ENCODE results near the gene SLC41A3. TPM values are rescaled to one million over a fixed set of nuclear protein-coding genes. Genes with fewer than 3 reads are reported as not detected.
"Not testable (repeated sequence)": the region's sequence is repeated elsewhere in the genome, so short reads cannot be mapped to it uniquely, and the experiment has no call there.

The SLC41A3 gene
- total RNA-seq, 1 experiment from 2014 or later: 42.9 TPM

DNA sequence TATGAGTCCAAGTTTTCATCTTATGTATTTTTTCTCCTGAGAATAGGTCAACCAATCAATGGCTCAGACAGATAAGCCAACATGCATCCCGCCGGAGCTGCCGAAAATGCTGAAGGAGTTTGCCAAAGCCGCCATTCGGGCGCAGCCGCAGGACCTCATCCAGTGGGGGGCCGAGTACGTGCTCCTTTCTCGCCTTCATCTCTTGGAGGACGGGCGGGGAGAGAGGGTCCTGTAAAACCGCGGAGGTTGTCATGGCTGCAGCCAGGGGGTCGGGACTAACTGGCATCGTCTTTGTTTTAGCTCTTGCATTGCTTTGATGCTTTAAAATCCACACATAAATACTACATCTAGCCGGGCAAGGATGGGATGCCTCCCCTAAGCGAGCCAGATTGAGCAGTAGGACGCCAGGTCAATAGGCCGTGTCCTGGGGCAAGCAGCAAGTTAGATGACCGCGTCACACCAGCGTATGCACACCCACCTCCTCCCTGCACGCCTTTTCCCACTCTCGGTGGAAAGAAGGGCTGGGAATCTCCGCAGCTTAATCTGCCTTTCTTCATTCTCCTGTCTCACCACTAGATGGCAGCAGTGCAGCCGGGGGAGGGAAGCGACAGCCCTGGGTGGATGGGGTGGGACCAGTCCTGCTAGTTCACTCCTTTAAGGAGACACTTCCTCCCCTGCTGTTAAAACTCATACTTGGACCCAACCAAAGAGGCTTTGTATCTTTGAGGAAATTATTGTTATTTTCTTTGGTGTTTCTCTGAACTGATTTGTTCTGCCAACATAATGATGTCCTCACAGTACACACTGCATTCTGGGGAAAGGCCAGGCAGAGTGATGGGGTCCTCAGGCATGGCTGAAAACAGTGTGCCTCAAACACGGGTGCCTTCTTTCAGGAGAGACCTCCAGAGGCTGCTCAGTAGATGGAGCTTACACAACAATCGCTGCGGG is 111.7 kb downstream of the SLC41A3 start:
- in situ Hi-C loops (cut with HindIII; ENCODE audit: low sequenced_read_pairs): not testable (repeated sequence)
- DNase-seq (ENCODE audit: low spot score): peak; percentile 76

DNA sequence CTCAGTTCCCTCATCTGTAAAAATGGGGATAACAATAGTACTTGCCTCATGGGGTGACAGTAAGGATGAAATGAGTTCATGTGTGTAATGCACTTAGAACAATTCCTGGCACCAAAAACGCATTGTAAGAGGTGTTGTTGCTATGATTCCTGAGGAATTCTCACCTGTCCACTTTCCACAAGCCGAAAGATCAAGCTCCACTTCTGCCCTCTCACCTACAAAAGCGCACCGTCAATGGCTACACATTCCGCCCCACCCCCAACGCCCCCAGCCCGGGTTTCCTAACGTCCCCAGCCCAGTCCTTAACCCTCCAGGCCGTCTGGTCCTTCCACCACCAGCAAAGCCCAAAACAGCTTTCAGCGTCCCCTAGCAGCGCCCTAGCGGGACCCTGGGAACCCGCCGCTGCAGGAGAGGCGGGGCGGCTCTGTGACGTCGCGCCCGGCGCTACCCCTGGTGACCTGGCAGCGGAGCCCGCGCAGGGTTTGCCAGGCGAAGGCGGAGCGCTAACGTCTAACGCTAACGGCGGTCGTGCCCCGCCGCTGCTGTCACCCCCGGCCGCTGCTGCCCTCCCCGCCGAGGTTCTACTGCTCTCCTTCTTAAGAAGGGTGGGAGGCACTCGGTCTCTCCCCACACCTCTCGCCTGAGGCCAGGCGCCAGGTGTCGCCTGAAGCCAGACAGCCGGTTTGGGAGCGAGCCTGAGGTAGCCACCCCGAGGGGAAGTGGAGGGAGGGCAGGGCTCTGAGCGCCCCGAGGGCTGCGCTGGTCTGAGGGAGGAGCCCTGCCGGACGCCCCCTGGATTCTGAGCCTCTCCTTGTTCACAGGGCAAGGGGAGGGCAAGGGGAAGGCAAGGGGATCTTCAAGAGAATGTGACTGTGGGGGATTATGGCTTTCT is 115.0 kb downstream of the SLC41A3 start, which contains the start of gene ROPN1B:
ROPN1B (plus strand) TSS at position 478 of the 892 bp plus-strand sequence. CDS start 2,877 bp downstream, outside the sequence.
- in situ Hi-C loops (cut with HindIII; ENCODE audit: low sequenced_read_pairs); DNase-seq (ENCODE audit: low spot score): not testable (repeated sequence)

DNA sequence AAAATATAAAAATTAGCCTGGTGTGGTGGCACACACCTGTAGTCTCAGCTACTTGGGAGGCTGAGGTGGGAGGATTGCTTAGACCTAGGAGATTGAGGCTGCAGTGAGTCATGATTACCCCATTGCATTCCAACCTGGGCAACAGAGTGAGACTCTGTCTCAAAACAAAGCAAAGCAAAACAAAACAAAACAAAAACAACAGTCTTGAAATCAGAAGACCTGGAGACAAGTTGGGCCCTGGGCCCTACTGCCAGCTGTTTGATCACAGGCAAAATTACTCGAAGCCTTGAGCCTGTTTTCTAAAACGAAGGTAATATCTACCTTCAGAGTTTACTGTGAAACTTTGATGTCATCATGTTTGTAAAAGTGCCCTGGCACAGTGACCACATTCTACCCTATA is 115.8 kb downstream of the SLC41A3 start:
- in situ Hi-C loops (cut with HindIII; ENCODE audit: low sequenced_read_pairs); DNase-seq (ENCODE audit: low spot score): not testable (repeated sequence)

DNA sequence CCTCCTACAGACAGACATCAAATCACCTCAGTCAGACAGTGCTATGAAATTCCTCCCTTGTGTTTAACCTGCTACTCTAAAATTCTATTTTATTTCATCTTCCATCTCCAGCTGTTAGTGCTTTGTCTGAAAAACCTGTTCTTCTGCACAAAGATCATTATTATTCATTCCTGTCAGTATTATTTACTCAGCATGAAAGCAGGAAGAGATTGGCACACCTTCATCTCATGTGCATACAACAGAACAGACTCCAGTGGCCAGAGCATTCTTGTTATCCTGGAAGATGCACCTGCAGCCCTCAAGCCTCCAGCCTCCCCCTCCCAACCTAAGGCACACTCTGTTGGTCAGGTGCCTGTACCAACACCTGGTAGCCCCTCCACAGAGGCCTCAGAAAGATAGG is 116.8 kb downstream of the SLC41A3 start:
- DNase-seq (ENCODE audit: low spot score): no peak
- in situ Hi-C loops (cut with HindIII; ENCODE audit: low sequenced_read_pairs): no loop called here

DNA sequence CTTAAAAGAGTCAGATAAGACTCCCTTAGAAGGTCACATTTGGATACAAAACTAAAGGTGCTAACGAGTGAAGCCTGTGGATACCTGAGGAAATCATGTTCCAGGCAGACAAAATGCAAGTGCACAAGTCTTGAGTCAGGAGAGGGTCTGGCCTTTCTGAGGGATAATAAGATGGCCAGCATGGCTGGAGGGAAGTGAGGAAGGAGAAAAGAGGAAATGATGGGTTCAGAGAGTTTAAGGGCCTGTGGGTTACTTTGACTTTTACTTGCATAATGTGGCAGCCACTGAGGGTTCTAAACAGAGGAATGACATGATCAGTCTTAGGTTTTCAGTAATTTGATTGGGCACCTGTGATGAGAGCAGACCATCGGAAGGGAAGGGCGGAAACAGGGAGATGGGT is 118.4 kb downstream of the SLC41A3 start:
- in situ Hi-C loops (cut with HindIII; ENCODE audit: low sequenced_read_pairs): no loop called here
- no peak for DNase-seq (ENCODE audit: low spot score)

DNA sequence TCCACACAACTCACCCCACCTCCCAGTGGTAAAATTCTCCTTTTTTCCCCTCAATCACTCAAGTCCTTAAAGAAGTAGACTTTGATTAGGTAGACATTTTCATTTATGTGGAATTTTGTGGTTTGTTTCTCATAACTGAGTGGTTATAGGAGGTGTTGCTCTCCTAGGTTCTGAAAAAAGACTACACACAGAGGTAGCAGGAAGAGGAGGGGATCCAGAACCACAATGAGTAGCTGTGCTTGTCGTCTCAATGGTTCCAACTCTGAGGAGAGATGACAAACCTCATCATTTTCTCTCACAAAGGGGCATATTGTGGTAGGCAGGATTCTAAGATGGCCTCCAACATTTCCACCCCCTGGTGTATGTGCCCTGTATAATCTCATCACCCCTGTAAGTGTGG is 120.1 kb downstream of the SLC41A3 start:
- in situ Hi-C loops (cut with HindIII; ENCODE audit: low sequenced_read_pairs); DNase-seq (ENCODE audit: low spot score): not testable (repeated sequence)

DNA sequence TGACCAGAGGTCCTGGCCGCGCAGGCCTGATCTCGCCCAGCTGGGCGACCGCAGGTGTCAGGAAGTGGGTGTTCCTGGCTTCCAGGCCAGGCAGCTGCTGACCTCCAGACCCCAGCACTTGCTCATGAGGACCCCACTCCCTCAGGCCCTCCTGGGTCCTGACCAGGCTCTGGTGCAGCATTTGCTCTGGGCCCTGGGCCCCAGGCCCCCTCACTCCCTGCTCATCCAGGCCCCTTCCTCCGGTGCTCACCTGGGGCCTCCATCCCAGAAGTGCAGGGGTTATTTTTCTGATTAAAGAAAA is 122.7 kb downstream of the SLC41A3 start:
- no peak for DNase-seq (ENCODE audit: low spot score)
- in situ Hi-C loops (cut with HindIII; ENCODE audit: low sequenced_read_pairs): no loop called here

DNA sequence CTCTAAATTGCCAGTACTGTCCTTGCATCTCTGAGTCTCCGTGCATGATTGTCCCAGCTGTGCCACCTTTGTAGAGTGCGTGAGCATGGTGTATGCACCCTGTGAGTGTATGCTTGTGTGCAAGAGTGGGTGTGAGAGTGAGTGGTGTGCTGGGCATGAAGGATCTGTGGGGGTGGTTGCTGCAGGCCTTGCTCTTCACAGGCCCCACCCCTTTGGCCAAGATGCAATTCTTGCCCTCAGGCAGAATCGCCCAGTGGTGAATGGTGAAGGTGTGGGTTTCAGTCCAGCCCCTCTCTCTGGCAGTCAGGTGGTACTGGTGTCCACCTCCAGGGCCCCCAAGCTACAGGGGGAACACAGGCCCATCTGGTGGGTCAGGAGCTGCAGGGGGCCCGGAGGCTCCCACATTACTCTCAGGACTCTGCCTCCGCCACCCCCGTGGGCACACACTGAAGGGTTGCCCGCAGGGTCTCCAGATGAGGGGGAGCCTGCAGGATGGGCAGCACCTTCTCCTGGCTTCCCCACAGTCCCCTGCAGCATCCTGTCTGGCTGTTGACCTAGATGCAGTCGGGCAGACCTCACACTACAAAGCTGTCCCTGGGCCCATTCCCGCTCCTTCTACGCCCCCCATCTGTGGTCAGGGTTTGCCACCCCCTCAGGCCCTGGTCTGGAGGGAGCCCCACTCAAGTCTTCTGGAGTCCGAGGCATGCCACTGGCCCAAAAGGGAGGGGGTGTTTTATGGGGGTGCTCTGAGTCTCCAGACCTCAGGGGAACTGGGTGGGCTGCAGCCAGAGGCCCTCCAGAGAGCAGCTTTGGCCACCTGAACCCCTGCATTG is 123.3 kb downstream of the SLC41A3 start:
- in situ Hi-C loops (cut with HindIII; ENCODE audit: low sequenced_read_pairs): no loop called here
- no peak for DNase-seq (ENCODE audit: low spot score)

DNA sequence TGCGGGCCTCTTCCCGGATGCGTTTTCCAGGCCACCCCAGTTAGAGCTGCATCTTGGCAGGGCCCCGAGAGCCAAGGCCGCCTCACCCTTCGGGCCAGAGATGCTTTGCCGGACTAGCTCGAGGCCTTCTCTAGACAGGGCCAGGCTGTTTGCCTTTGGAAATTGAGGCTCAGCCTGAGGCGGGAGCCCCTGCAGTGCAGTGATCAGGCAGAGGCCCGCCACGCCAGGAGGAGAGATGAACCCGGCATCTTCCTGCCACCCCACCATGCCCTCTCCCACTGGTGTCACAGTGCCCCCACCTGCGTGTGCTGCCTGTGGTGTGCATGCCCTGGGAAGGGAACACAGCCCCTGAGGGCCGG is 123.9 kb downstream of the SLC41A3 start:
- in situ Hi-C loops (cut with HindIII; ENCODE audit: low sequenced_read_pairs): no loop called here

DNA sequence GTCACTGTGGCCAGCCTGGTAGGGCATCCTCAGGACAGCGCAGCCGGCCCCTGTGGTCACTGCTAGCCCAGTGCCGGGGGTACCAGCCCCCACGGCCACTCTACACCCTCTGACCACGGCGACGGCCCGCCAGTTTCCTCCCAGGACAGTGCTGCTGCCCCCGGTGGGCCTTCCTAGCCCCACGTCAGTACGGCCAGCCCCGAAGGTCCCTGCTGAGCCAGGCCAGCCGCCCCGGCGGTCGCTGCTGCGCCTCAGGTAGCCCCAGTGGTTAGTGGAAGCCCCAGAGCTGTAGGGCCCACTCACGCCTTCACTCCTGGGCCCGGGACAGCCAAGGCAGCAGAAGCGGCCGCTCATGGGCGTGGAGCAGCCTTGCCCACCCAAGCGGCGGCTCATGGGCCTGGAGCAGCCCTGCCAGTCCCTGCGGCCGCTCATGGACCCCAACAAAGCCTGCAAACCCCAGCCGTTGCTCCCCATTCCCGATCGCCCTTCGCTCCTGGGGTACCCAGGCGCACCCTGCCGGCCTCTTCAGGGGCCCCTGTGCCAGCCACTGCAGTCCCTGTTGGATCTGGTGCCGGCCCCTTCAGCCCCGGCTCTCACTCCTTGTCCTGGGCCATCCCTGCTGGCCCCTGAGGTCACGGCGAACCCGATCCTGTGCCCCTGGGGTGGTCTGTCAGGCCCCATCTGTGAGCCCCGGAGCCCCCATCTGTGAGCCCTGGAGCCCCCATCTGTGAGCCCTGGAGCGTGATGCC is 124.4 kb downstream of the SLC41A3 start:
- in situ Hi-C loops (cut with HindIII; ENCODE audit: low sequenced_read_pairs): no loop called here
- no peak for DNase-seq (ENCODE audit: low spot score)

More for the DNA sequence above, 123.9 kb downstream of the SLC41A3 start:
- DNase-seq (ENCODE audit: low spot score): no peak

DNA sequence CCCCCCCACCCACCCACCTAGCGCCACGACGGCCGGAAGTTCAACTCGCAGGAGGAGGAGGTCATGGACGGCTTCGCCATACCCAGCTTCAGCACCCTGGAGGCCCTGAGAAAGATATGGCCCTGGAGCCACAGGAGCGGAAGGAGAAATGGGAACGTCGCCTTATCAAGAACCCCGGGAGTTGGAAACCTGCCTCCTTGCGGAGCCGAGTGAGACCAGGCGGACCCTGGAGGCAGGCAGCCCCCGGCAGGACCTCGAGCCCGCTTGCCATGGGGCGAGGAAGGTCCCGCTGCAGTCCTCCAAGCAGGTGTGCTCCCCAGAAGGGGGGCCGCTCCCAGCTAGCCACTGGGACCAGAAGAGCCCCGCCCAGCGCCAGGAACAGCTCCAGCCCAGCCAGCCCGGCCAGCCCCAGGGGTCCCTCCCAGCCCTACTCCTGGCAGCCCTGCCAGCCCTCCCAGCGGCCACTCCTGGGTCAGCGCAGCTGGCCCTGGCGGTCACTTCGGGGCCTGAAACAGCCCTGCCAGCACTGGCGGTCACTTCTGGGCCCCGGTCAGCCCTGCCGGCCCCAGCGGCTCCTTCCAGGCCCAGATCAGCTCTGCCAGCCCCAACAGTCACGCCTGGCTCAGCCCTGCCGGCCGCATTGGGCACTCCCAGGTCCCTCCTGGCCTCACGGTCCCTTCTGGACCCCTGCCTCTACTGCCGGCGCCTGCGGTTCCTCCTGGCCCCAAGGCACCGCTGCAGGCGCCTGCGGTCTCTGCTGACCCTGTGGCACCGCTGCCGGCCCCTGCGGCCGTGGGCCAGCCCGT is 125.2 kb downstream of the SLC41A3 start:
- in situ Hi-C loops (cut with HindIII; ENCODE audit: low sequenced_read_pairs): no loop called here
- DNase-seq (ENCODE audit: low spot score): no peak

DNA sequence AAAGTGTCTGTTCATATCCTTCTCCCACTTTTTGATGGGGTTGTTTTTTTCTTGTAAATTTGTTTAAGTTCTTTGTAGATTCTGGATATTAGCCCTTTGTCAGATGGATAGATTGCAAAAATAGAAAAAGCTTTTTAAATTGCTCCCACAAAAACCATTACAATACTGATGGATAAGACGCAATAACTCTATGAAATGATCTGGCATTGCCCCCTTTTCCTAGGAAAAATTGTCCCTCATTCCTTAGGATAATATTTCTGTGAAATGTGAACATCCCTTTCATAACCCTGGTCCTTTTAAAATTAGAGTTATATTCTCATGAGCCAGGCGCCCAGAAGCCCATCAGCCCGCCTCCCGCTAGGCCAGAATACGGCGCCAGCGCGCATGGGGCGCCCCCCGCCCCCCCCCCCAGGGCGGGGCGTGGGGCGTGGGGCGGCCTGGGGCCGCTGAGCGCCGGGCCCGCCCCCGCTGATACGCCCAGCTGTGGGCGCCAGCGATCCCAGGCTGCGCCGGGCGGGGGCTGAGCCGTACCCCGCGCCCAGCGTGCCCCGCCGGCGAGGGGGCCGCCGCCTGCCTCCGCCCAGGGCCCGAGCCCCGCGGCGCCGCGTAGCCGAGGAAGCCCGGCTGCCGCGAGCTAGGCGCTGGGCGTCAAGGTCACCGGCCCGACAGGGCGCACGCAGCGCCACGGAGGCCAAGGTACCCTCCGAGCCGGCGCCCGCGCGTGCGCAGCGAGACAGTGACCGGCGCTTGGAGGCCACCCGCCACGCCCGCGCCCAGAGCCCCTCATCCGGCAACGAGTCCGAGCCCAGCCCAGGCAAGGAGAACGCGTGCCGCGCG is 126.0 kb downstream of the SLC41A3 start:
- in situ Hi-C loops (cut with HindIII; ENCODE audit: low sequenced_read_pairs): no loop called here
- no peak for DNase-seq (ENCODE audit: low spot score)

DNA sequence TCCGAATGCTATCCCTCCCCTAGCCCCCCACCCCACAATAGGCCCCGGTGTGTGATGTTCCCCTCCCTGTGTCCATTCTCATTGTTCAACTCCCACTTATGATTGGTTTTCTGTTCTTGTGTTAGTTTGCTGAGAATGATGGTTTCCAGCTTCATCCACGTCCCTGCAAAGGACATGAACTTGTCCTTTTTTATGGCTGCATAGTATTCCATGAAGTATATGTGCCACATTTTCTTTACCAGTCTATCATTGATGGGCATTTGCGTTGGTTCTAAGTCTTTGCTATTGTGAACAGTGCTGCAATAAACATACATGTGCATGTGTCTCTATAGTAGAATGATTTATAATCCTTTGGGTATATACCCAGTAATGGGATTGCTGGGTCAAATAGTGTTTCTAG is 126.9 kb downstream of the SLC41A3 start:
- DNase-seq (ENCODE audit: low spot score); in situ Hi-C loops (cut with HindIII; ENCODE audit: low sequenced_read_pairs): not testable (repeated sequence)

Measured in G401 (cell line).